Measurements from ENCODE around the gene RASGRF1. TPM values are rescaled to one million over a fixed set of nuclear protein-coding genes. Genes with fewer than 3 reads are reported as not detected.

The RASGRF1 gene
- total and polyA plus RNA-seq, 2 experiments from 2014 or later, result 0.05 to 0.24 TPM

DNA sequence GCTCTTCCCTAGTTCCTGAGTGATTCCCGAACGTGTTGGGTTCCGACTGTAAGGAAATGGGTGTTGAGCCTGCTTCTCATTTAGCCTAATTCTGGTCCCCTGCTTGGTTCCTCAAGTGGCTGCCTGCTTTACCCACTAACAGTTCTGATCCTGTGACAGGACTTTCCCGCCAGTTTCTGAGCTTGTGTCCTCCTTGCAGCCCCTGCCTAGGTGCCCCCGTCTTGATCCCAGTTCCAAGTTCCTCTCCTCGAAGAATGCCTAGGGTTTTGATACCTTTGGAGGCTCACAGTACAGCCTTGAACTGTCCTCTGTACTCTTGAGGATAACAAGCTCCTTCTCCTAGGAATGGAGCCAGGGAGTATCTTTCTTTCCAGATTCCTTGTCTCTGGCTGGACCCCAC lies 12.0 kb upstream of the RASGRF1 start (continued):
- no peak for TF ChIP-seq POLR2AphosphoS5 (IDR thresholded peaks at IDR 0.05; ENCODE audit: low read depth)

DNA sequence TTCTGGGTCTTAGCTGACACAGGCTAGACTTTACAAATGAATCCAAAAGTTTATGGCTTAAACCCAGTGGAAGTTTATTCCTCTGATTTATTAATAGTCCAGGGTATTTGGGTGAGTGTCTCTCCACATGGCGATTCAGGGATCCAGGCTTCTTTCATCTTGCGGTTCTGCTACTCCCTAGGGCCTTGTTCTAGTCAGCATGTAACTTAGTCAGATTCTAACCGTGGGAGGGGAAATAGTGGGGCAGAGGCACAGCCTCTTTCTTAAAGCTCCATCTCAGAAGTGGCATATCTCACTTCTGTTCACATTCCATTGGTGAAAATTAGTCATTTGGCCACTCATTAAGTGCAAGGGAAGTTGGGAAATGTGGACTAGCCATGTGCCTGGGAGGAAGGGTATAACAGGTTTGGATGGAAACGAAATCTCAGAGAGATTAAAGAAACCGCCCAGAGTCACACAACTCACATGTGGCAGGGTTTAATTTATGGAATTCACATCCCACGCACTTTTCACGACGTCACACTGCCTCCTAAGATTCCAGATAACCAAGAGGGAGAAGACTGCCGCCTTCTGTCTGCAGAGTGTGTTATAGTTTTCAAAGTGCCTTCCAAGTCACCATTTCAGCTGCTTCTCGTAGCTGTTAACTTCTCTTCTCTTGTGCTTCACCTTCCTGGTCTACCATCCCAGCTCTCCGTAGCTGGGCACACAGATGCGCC lies 11.4 kb upstream of the RASGRF1 start:
- Histone ChIP-seq H3K79me2 (replicated peaks; ENCODE audit: insufficient read depth) (no peaks in the 10 kb centered on the region), H3K27me3 (ENCODE audit: insufficient read depth) (peaks cover 16% of the 10 kb centered on the region; the same call in 1 of the 2 replicates), H3K36me3 (ENCODE audit: insufficient read depth) (no peaks in the 10 kb centered on the region), H3F3A (replicated peaks; ENCODE audit: low read depth) (no peaks in the 10 kb centered on the region), H3K9me2 (ENCODE audit: insufficient read depth) (peaks cover 6% of the 10 kb centered on the region; the same call in 1 of the 2 replicates), H3K4me3 (no peak overlapping the region), H3K4me2 (no peak overlapping the region), H3K4me1 (ENCODE audit: insufficient read depth) (no peaks in the 10 kb centered on the region), H3K27ac (ENCODE audit: low read depth) (no peak overlapping the region), H2AFZ (no peak overlapping the region), H4K20me1 (replicated peaks; ENCODE audit: insufficient read depth) (no peaks in the 10 kb centered on the region)
- Mint-ChIP-seq H3K4me3 (no peak overlapping the region), H3K9me3 (no peaks in the 10 kb centered on the region), H3K36me3 (ENCODE audit: low read depth) (no peaks in the 10 kb centered on the region), H3K4me1 (no peaks in the 10 kb centered on the region), H3K27me3 (ENCODE audit: insufficient read depth, low read depth, poor library complexity) (peaks cover 7% of the 10 kb centered on the region), H3K27ac (no peak overlapping the region)
- ATAC-seq (no peak), DNase-seq (ENCODE audit: low spot score) (no peak)
- TF ChIP-seq, protein P1, sequence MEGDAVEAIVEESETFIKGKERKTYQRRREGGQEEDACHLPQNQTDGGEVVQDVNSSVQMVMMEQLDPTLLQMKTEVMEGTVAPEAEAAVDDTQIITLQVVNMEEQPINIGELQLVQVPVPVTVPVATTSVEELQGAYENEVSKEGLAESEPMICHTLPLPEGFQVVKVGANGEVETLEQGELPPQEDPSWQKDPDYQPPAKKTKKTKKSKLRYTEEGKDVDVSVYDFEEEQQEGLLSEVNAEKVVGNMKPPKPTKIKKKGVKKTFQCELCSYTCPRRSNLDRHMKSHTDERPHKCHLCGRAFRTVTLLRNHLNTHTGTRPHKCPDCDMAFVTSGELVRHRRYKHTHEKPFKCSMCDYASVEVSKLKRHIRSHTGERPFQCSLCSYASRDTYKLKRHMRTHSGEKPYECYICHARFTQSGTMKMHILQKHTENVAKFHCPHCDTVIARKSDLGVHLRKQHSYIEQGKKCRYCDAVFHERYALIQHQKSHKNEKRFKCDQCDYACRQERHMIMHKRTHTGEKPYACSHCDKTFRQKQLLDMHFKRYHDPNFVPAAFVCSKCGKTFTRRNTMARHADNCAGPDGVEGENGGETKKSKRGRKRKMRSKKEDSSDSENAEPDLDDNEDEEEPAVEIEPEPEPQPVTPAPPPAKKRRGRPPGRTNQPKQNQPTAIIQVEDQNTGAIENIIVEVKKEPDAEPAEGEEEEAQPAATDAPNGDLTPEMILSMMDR (conservative IDR thresholded peaks at IDR 0.05; ENCODE audit: low read depth in 2 of 2), result peak in 1 of 2 experiments; percentile 28; a peak in 2 of 4 replicates
- TF ChIP-seq ZNF331 (CRISPR knock-in tag; IDR thresholded peaks at IDR 0.05; ENCODE audit: low read depth), result no peak

DNA sequence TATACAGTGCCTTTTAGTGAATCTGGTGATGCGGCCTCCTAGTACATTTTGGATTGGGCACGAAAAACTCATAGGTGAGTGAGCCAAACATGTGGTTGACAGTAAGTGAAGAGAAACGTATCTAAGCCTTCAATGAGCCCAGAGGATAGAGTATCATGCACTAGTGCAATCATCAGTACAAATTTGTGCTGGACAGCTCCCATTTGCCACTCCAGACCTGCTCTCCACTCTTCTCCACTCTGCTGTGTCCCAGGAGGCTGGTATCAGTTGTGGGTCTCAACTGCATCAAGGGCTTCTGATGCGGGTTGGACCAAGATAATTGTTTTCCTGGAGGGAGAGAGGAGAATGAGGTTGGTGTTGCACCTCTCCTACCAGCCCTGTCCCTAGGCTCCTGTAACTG lies 9.1 kb upstream of the RASGRF1 start:
- Mint-ChIP-seq H3K9me3 (no peaks in the 10 kb centered on the region), H3K27me3 (ENCODE audit: insufficient read depth, low read depth, poor library complexity) (peaks cover 10% of the 10 kb centered on the region), H3K4me1 (0 out of 3 replicates have a peak, but pooled peaks cover under 1% of the 10 kb centered on the region), H3K36me3 (ENCODE audit: low read depth) (no peaks in the 10 kb centered on the region), H3K4me3 (no peak overlapping the region), H3K27ac (no peak overlapping the region)
- Histone ChIP-seq H3K4me3 (no peak overlapping the region), H3K9me2 (ENCODE audit: insufficient read depth) (peaks cover 3% of the 10 kb centered on the region; the same call in 1 of the 2 replicates), H4K20me1 (replicated peaks; ENCODE audit: insufficient read depth) (no peaks in the 10 kb centered on the region), H3F3A (replicated peaks; ENCODE audit: low read depth) (no peaks in the 10 kb centered on the region), H2AFZ (no peak overlapping the region), H3K79me2 (replicated peaks; ENCODE audit: insufficient read depth) (no peaks in the 10 kb centered on the region), H3K4me2 (no peak overlapping the region), H3K4me1 (ENCODE audit: insufficient read depth) (no peaks in the 10 kb centered on the region), H3K27ac (ENCODE audit: low read depth) (no peak overlapping the region), H3K36me3 (ENCODE audit: insufficient read depth) (no peaks in the 10 kb centered on the region), H3K27me3 (ENCODE audit: insufficient read depth) (peaks cover 25% of the 10 kb centered on the region; the same call in 1 of the 2 replicates)
- peak; percentile 45 for ATAC-seq
- DNase-seq (ENCODE audit: low spot score), result no peak
- TF ChIP-seq, protein P2, sequence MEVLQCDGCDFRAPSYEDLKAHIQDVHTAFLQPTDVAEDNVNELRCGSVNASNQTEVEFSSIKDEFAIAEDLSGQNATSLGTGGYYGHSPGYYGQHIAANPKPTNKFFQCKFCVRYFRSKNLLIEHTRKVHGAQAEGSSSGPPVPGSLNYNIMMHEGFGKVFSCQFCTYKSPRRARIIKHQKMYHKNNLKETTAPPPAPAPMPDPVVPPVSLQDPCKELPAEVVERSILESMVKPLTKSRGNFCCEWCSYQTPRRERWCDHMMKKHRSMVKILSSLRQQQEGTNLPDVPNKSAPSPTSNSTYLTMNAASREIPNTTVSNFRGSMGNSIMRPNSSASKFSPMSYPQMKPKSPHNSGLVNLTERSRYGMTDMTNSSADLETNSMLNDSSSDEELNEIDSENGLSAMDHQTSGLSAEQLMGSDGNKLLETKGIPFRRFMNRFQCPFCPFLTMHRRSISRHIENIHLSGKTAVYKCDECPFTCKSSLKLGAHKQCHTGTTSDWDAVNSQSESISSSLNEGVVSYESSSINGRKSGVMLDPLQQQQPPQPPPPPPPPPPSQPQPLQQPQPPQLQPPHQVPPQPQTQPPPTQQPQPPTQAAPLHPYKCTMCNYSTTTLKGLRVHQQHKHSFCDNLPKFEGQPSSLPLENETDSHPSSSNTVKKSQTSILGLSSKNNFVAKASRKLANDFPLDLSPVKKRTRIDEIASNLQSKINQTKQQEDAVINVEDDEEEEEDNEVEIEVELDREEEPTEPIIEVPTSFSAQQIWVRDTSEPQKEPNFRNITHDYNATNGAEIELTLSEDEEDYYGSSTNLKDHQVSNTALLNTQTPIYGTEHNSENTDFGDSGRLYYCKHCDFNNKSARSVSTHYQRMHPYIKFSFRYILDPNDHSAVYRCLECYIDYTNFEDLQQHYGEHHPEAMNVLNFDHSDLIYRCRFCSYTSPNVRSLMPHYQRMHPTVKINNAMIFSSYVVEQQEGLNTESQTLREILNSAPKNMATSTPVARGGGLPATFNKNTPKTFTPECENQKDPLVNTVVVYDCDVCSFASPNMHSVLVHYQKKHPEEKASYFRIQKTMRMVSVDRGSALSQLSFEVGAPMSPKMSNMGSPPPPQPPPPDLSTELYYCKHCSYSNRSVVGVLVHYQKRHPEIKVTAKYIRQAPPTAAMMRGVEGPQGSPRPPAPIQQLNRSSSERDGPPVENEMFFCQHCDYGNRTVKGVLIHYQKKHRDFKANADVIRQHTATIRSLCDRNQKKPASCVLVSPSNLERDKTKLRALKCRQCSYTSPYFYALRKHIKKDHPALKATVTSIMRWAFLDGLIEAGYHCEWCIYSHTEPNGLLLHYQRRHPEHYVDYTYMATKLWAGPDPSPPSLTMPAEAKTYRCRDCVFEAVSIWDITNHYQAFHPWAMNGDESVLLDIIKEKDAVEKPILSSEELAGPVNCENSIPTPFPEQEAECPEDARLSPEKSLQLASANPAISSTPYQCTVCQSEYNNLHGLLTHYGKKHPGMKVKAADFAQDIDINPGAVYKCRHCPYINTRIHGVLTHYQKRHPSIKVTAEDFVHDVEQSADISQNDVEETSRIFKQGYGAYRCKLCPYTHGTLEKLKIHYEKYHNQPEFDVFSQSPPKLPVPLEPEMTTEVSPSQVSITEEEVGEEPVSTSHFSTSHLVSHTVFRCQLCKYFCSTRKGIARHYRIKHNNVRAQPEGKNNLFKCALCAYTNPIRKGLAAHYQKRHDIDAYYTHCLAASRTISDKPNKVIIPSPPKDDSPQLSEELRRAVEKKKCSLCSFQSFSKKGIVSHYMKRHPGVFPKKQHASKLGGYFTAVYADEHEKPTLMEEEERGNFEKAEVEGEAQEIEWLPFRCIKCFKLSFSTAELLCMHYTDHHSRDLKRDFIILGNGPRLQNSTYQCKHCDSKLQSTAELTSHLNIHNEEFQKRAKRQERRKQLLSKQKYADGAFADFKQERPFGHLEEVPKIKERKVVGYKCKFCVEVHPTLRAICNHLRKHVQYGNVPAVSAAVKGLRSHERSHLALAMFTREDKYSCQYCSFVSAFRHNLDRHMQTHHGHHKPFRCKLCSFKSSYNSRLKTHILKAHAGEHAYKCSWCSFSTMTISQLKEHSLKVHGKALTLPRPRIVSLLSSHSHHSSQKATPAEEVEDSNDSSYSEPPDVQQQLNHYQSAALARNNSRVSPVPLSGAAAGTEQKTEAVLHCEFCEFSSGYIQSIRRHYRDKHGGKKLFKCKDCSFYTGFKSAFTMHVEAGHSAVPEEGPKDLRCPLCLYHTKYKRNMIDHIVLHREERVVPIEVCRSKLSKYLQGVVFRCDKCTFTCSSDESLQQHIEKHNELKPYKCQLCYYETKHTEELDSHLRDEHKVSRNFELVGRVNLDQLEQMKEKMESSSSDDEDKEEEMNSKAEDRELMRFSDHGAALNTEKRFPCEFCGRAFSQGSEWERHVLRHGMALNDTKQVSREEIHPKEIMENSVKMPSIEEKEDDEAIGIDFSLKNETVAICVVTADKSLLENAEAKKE (CRISPR knock-in tag; IDR thresholded peaks at IDR 0.05), result no peak
- TF ChIP-seq, protein P3, sequence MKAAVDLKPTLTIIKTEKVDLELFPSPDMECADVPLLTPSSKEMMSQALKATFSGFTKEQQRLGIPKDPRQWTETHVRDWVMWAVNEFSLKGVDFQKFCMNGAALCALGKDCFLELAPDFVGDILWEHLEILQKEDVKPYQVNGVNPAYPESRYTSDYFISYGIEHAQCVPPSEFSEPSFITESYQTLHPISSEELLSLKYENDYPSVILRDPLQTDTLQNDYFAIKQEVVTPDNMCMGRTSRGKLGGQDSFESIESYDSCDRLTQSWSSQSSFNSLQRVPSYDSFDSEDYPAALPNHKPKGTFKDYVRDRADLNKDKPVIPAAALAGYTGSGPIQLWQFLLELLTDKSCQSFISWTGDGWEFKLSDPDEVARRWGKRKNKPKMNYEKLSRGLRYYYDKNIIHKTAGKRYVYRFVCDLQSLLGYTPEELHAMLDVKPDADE (IDR thresholded peaks at IDR 0.05), result no peak
- TF ChIP-seq ZNF114 (CRISPR knock-in tag; IDR thresholded peaks at IDR 0.05), result no peak

Data from GM23338 (cell line).